ENCODE measurements around the gene NAP1L4. TPM values are rescaled to one million over a fixed set of nuclear protein-coding genes. Genes with fewer than 3 reads are reported as not detected.

The NAP1L4 gene
- total RNA-seq, 1 donor from 2014 or later: 171 TPM

GRCh38 chr11:2913019-2913431 is 79.1 kb downstream of the NAP1L4 start:
- no peak for DNase-seq (ENCODE audit: low spot score in 2 of 2, unreplicated experiment in 2 of 2)
- no peak for TF ChIP-seq CTCF (IDR thresholded peaks at IDR 0.05; ENCODE audit: unreplicated experiment)
- H3K36me3 Mint-ChIP-seq: no peaks in the 10 kb centered on the region
- no peaks in the 10 kb centered on the region for H3K27me3 Mint-ChIP-seq (ENCODE audit: low read depth)
- H3K9me3 Mint-ChIP-seq: no peaks in the 10 kb centered on the region
- H3K4me3 Mint-ChIP-seq: no peak overlapping the region
- H3K27ac Mint-ChIP-seq: no peak overlapping the region
- peaks cover 10% of the 10 kb centered on the region for H3K4me1 Mint-ChIP-seq

- H3K27me3 Mint-ChIP-seq (ENCODE audit: low read depth): no peaks in the 10 kb centered on the region
- no peaks in the 10 kb centered on the region for H3K9me3 Mint-ChIP-seq
- no peak overlapping the region for H3K4me3 Mint-ChIP-seq
- no peak overlapping the region for H3K27ac Mint-ChIP-seq
- H3K36me3 Mint-ChIP-seq: no peaks in the 10 kb centered on the region
- no peak for DNase-seq (ENCODE audit: low spot score in 2 of 2, unreplicated experiment in 2 of 2)
- no peak for TF ChIP-seq CTCF (IDR thresholded peaks at IDR 0.05; ENCODE audit: unreplicated experiment)
- peaks cover 10% of the 10 kb centered on the region for H3K4me1 Mint-ChIP-seq
Measured at GRCh38 chr11:2912498-2912897, 79.6 kb downstream of the NAP1L4 start.

- no peak for TF ChIP-seq CTCF (IDR thresholded peaks at IDR 0.05; ENCODE audit: unreplicated experiment)
- no peak for DNase-seq (ENCODE audit: low spot score in 2 of 2, unreplicated experiment in 2 of 2)
- Mint-ChIP-seq H3K4me1 (peaks cover 10% of the 10 kb centered on the region), H3K27ac (peak overlapping the region; percentile 13), H3K27me3 (ENCODE audit: low read depth) (no peaks in the 10 kb centered on the region), H3K4me3 (no peak overlapping the region), H3K9me3 (no peaks in the 10 kb centered on the region), H3K36me3 (no peaks in the 10 kb centered on the region)
Measured at GRCh38 chr11:2911785-2912391, 80.2 kb downstream of the NAP1L4 start.

DNA sequence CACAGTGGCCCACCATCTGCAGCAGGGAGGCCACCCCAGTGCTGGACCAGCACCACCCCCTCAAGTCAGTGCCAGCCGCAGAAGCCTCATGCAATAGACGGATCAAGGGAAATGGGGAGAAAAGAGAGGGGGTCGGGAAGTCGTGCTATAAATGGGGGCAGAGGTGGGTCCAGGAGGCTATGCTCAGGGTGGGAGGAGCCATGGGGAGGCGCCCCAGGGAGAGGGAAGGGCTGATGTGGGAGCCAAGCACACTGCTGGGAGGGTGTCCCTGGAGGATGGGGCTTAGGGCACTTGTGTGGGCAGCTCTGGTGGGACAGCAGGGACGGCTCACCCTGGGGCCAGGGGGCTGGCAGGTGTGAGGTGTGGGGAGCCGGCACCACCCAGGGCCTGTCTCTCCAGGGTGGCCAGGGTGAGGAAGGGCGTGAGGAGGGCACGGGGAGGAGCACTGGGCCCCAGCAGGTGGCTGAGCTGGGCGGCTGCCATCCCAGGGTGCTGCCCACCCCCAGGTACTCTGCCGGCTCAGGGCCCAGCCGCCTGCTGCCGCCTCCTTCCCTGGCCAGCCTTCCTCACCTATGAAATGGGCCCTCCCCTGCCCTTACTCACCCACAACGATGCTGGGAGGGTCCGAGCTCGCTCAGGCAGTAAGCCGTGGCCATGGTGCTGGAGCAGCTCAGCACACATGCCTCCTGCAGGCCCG is 80.9 kb downstream of the NAP1L4 start:
- no peak overlapping the region for H3K4me3 Mint-ChIP-seq
- no peaks in the 10 kb centered on the region for H3K36me3 Mint-ChIP-seq
- no peak for DNase-seq (ENCODE audit: low spot score in 2 of 2, unreplicated experiment in 2 of 2)
- H3K27me3 Mint-ChIP-seq (ENCODE audit: low read depth): no peaks in the 10 kb centered on the region
- H3K27ac Mint-ChIP-seq: peak overlapping the region; percentile 13
- TF ChIP-seq CTCF (IDR thresholded peaks at IDR 0.05; ENCODE audit: unreplicated experiment): no peak
- H3K4me1 Mint-ChIP-seq: peaks cover 10% of the 10 kb centered on the region
- H3K9me3 Mint-ChIP-seq: no peaks in the 10 kb centered on the region

GRCh38 chr11:2910401-2910955 is 81.7 kb downstream of the NAP1L4 start:
- DNase-seq (ENCODE audit: low spot score in 2 of 2, unreplicated experiment in 2 of 2): no peak
- peaks cover 6% of the 10 kb centered on the region for H3K9me3 Mint-ChIP-seq
- TF ChIP-seq CTCF (IDR thresholded peaks at IDR 0.05; ENCODE audit: unreplicated experiment): no peak
- peaks cover 6% of the 10 kb centered on the region for H3K36me3 Mint-ChIP-seq
- H3K4me3 Mint-ChIP-seq: no peak overlapping the region
- no peak overlapping the region for H3K27ac Mint-ChIP-seq
- H3K27me3 Mint-ChIP-seq (ENCODE audit: low read depth): no peaks in the 10 kb centered on the region
- peaks cover 10% of the 10 kb centered on the region for H3K4me1 Mint-ChIP-seq

Measured in mesothelial cell of epicardium (in vitro differentiated cells).